Keratinocyte (primary cell): ENCODE data around the gene IFT88.

ENCODE experiments used
- CTCF ChIP-seq, 3 experiments: IDR thresholded peaks in 1 of 3; conservative IDR thresholded peaks in 1 of 3; optimal IDR thresholded peaks in 1 of 3; 2 replicates in 2 of 3; 3 replicates in 1 of 3; pipeline versions ENCODE3 to v1.5.1; 2011; ENCODE audit warnings: low read length in 3 of 3, mild to moderate bottlenecking in 3 of 3, moderate library complexity in 2 of 3, control low read depth in 1 of 3, inconsistent platforms in 1 of 3; ENCODE audit not compliant: insufficient read depth in 2 of 3; ENCODE audit errors: extremely low read depth in 1 of 3
- EZH2 ChIP-seq: IDR thresholded peaks from one replicate; pipeline ENCODE4 v1.6.1; 2012; ENCODE audit warnings: inconsistent platforms, mild to moderate bottlenecking, low read length, moderate library complexity

GRCh38 chr13:20702530-20702914, 135.6 kb downstream of the IFT88 start:
- TF ChIP-seq CTCF (optimal IDR thresholded peaks at IDR 0.05 in 1 of 3, IDR thresholded peaks at IDR 0.05 in 1 of 3, conservative IDR thresholded peaks at IDR 0.05 in 1 of 3; ENCODE audit: extremely low read depth in 1 of 3, insufficient read depth in 2 of 3, low read length in 3 of 3) (no peak), EZH2 (no peak)
